ENCODE measurements around the gene ENPEP. TPM values are rescaled to one million over a fixed set of nuclear protein-coding genes. Genes with fewer than 3 reads are reported as not detected.
"Not testable (repeated sequence)": the region's sequence is repeated elsewhere in the genome, so short reads cannot be mapped to it uniquely, and the experiment has no call there.

ENPEP gene
- total and polyA plus RNA-seq, 8 donors = 0.19 to 11.9 (median 0.45) TPM; not detected in 1

- no peak overlapping the region for H3K4me3 ChIP-seq
- WGBS, 5 donors = 28 to 40% (median 39%) methylated on average over 4 of the region's 4 CpGs
- no peaks in the 10 kb centered on the region for H3K9me3 ChIP-seq
- peaks cover 0 to 4% (median 1%) of the 10 kb centered on the region in 4 donors for H3K4me1 ChIP-seq
- no peak overlapping the region for H3K27ac ChIP-seq
- DNase-seq = no peak
- intact Hi-C loops (cut with DNase I; ENCODE audit: low total_unique reads) = no loop called here
- peaks cover 0 to 15% (median 0%) of the 10 kb centered on the region in 3 donors for H3K27me3 ChIP-seq
- no peaks in the 10 kb centered on the region for H3K36me3 ChIP-seq
- no peak for TF ChIP-seq POLR2A (IDR thresholded peaks at IDR 0.05)
- TF ChIP-seq POLR2AphosphoS5 (IDR thresholded peaks at IDR 0.05) = no peak
- no peak for TF ChIP-seq CTCF (IDR thresholded peaks at IDR 0.05)
- TF ChIP-seq EP300 (IDR thresholded peaks at IDR 0.05) = no peak
Observed at GRCh38 chr4:110486256-110486655, 10.3 kb downstream of the ENPEP start.

GRCh38 chr4:110486850-110487249 is 10.9 kb downstream of the ENPEP start:
- H3K9me3 ChIP-seq; H3K27ac ChIP-seq; H3K27me3 ChIP-seq; H3K4me1 ChIP-seq; intact Hi-C loops (cut with DNase I; ENCODE audit: low total_unique reads); H3K36me3 ChIP-seq; H3K4me3 ChIP-seq; DNase-seq: not testable (repeated sequence)
- 55 to 72% (median 61%) methylated on average over 4 of the region's 4 CpGs for WGBS, 5 donors

- DNase-seq = peak in 1 of 2 donors; percentile 52
- TF ChIP-seq CTCF (IDR thresholded peaks at IDR 0.05) (no peak), POLR2A (IDR thresholded peaks at IDR 0.05) (no peak), EP300 (IDR thresholded peaks at IDR 0.05) (no peak), POLR2AphosphoS5 (IDR thresholded peaks at IDR 0.05) (no peak)
- H3K27ac ChIP-seq = no peak overlapping the region
Observed at GRCh38 chr4:110487873-110488272, 11.9 kb downstream of the ENPEP start.

GRCh38 chr4:110489901-110490508 is 14.1 kb downstream of the ENPEP start:
- H3K36me3 ChIP-seq = no peaks in the 10 kb centered on the region

More at GRCh38 chr4:110487873-110488272, 11.9 kb downstream of the ENPEP start:
- Histone ChIP-seq H3K4me1 (peaks cover 0 to 4% (median 1%) of the 10 kb centered on the region in 4 donors), H3K9me3 (no peaks in the 10 kb centered on the region), H3K27me3 (peaks cover 0 to 1% (median 0%) of the 10 kb centered on the region in 3 donors), H3K4me3 (no peak overlapping the region), H3K36me3 (no peaks in the 10 kb centered on the region)
- intact Hi-C loops (cut with DNase I; ENCODE audit: low total_unique reads) = no loop called here

More at GRCh38 chr4:110489901-110490508, 14.1 kb downstream of the ENPEP start:
- 68 to 75% (median 74%) methylated on average over 6 of the region's 6 CpGs for WGBS, 5 donors
- no peak overlapping the region for H3K4me3 ChIP-seq
- intact Hi-C loops (cut with DNase I; ENCODE audit: low total_unique reads) = no loop called here
- DNase-seq = no peak
- no peak for TF ChIP-seq POLR2AphosphoS5 (IDR thresholded peaks at IDR 0.05)
- TF ChIP-seq POLR2A (IDR thresholded peaks at IDR 0.05) = no peak
- TF ChIP-seq CTCF (IDR thresholded peaks at IDR 0.05) = no peak
- TF ChIP-seq EP300 (IDR thresholded peaks at IDR 0.05) = no peak
- H3K4me1 ChIP-seq = peaks cover 0 to 4% (median 1%) of the 10 kb centered on the region in 4 donors
- H3K27ac ChIP-seq = no peak overlapping the region
- H3K9me3 ChIP-seq = no peaks in the 10 kb centered on the region
- no peaks in the 10 kb centered on the region for H3K27me3 ChIP-seq

Data from stomach (tissue), 9 donors.